IMR-90 (cell line): ENCODE measurements around the gene EGFL8. TPM values are rescaled to one million over a fixed set of nuclear protein-coding genes. Genes with fewer than 3 reads are reported as not detected.

Source experiments
- ATAC-seq: fragments of 200-7000 bp; cut with Tn5 transposase; 2 replicates; pipeline ENCODE4 v1.9.1; 2020; ENCODE audit warnings: low read depth, mild to moderate bottlenecking, moderate library complexity
- BruUV-seq: library from RNA; stranded (reverse); fragments of 400-500 nt; replicated peaks from 2 replicates; lab custom pipeline; 2021; lab: Mats Ljungman, UMichigan
- CTCF ChIA-PET: fragments of 300-600 bp; formaldehyde crosslinking; extraction: SDS; loops from one replicate; lab custom pipeline; 2021; ENCODE audit warnings: antibody characterized with exemption; lab: Yijun Ruan, JAX
- POLR2A ChIA-PET: fragments of 300-600 bp; sonication (Branson Sonifier 250); formaldehyde crosslinking; loops from one replicate; lab custom pipeline; 2022; ENCODE audit warnings: antibody characterized with exemption; ENCODE audit not compliant: unreplicated experiment; lab: Charles Lee
- DNase-seq: peaks from one replicate; pipeline ENCODE4 v3.0.0; 2013
- H2AFZ ChIP-seq: replicated peaks from 2 replicates; pipeline ENCODE3; 2013; ENCODE audit warnings: low read length, mild to moderate bottlenecking; ENCODE audit not compliant: poor library complexity
- H2AK5ac ChIP-seq: 2 replicates; pipeline ENCODE4 v1.6.1; 2013; ENCODE audit warnings: low read depth, low read length, inconsistent platforms
- H2AK9ac ChIP-seq: replicated peaks from 2 replicates; pipeline ENCODE3; 2013; ENCODE audit warnings: mild to moderate bottlenecking, low read depth, low read length, moderate library complexity; ENCODE audit not compliant: poor library complexity
- H2BK120ac ChIP-seq: 2 replicates; pipeline ENCODE4 v1.6.1; 2013; ENCODE audit warnings: low read depth, low read length, inconsistent platforms
- H2BK15ac ChIP-seq: 3 replicates; pipeline ENCODE4 v1.6.1; 2013; ENCODE audit warnings: low read depth, low read length, inconsistent platforms
- H2BK20ac ChIP-seq: 2 replicates; pipeline ENCODE4 v1.6.1; 2013; ENCODE audit warnings: low read depth, mild to moderate bottlenecking, inconsistent platforms, low read length, moderate library complexity
- H2BK5ac ChIP-seq: 2 replicates; pipeline ENCODE4 v1.6.1; 2013; ENCODE audit warnings: mild to moderate bottlenecking, low read depth, low read length, inconsistent platforms; ENCODE audit not compliant: poor library complexity, severe bottlenecking
- H3K14ac ChIP-seq: replicated peaks from 2 replicates; pipeline ENCODE4 v1.6.1; 2013; ENCODE audit warnings: low read depth, low read length, inconsistent platforms
- H3K18ac ChIP-seq: 2 replicates; pipeline ENCODE4 v1.6.1; 2013; ENCODE audit warnings: low read depth, low read length, control low read depth
- H3K23ac ChIP-seq: 2 replicates; pipeline ENCODE4 v1.6.1; 2013; ENCODE audit warnings: low read depth, low read length, inconsistent platforms
- H3K27ac ChIP-seq: 2 replicates; pipeline ENCODE4 v1.5.1; 2013; ENCODE audit warnings: mild to moderate bottlenecking, control low read depth, low read length; ENCODE audit not compliant: insufficient read depth
- H3K27me3 ChIP-seq: 2 replicates; pipeline ENCODE4 v1.6.1; 2013; ENCODE audit warnings: low read length; ENCODE audit not compliant: control insufficient read depth, insufficient read depth
- H3K36me3 ChIP-seq: 2 replicates; pipeline ENCODE4 v1.6.1; 2013; ENCODE audit warnings: low read length, mixed read lengths; ENCODE audit not compliant: control insufficient read depth, insufficient read depth
- H3K4ac ChIP-seq: 2 replicates; pipeline ENCODE4 v1.6.1; 2013; ENCODE audit warnings: low read depth, low read length, inconsistent platforms
- H3K4me1 ChIP-seq: 2 replicates; pipeline ENCODE4 v1.6.1; 2013; ENCODE audit warnings: low read length, mixed read lengths; ENCODE audit not compliant: control insufficient read depth, insufficient read depth
- H3K4me2 ChIP-seq: 2 replicates; pipeline ENCODE4 v1.6.1; 2013; ENCODE audit warnings: low read depth, mild to moderate bottlenecking, control low read depth, low read length, moderate library complexity
- H3K4me3 ChIP-seq: 2 replicates; pipeline ENCODE4 v1.5.1; 2013; ENCODE audit warnings: low read depth, mild to moderate bottlenecking, control low read depth, low read length, moderate library complexity; ENCODE audit not compliant: insufficient read depth
- H3K56ac ChIP-seq: 2 replicates; pipeline ENCODE4 v1.6.1; 2013; ENCODE audit warnings: low read length, inconsistent platforms; ENCODE audit not compliant: insufficient read depth; ENCODE audit errors: extremely low read depth
- H3K79me1 ChIP-seq, 2 experiments: 2 replicates each; pipeline ENCODE4 v1.6.1; 2013; ENCODE audit warnings: low read length in 2 of 2, inconsistent platforms in 1 of 2, low read depth in 1 of 2
- H3K9ac ChIP-seq: 2 replicates; pipeline ENCODE4 v1.6.1; 2013; ENCODE audit warnings: low read depth, low read length, control low read depth
- H3K9me1 ChIP-seq: 2 replicates; pipeline ENCODE4 v1.6.1; 2013; ENCODE audit warnings: low read length, inconsistent platforms; ENCODE audit not compliant: insufficient read depth
- H3K9me3 ChIP-seq: 2 replicates; pipeline ENCODE4 v1.6.1; 2013; ENCODE audit warnings: low read length; ENCODE audit not compliant: control insufficient read depth, insufficient read depth
- H4K20me1 ChIP-seq: 2 replicates; pipeline ENCODE4 v1.6.1; 2013; ENCODE audit warnings: low read length, inconsistent platforms; ENCODE audit not compliant: insufficient read depth
- H4K5ac ChIP-seq: 2 replicates; pipeline ENCODE4 v1.6.1; 2013; ENCODE audit warnings: mild to moderate bottlenecking, low read depth, low read length, control low read depth
- H4K8ac ChIP-seq, 2 experiments: 2 replicates each; pipeline ENCODE4 v1.6.1; 2013; ENCODE audit warnings: low read depth in 2 of 2, low read length in 2 of 2, control low read depth in 1 of 2, inconsistent platforms in 1 of 2
- H4K91ac ChIP-seq: 2 replicates; pipeline ENCODE4 v1.6.1; 2013; ENCODE audit warnings: low read depth, low read length, inconsistent platforms; ENCODE audit not compliant: insufficient read depth
- BHLHE40 ChIP-seq: fragments of 150-350 bp; IDR thresholded peaks from 2 replicates; pipeline ENCODE4 v1.6.1; 2016; ENCODE audit warnings: mild to moderate bottlenecking, low read depth, low read length
- CEBPB ChIP-seq: IDR thresholded peaks from 2 replicates; pipeline ENCODE4 v1.6.1; 2012; ENCODE audit warnings: low read depth, low read length, improper control_type of control experiment
- CTCF ChIP-seq: conservative IDR thresholded peaks from 2 replicates; pipeline ENCODE4 v1.5.1; 2012; ENCODE audit warnings: mild to moderate bottlenecking, low read depth, low read length, improper control_type of control experiment
- FOS ChIP-seq: fragments of 150-350 bp; IDR thresholded peaks from 2 replicates; pipeline ENCODE4 v1.6.1; 2016; ENCODE audit warnings: low read depth, low read length
- MAZ ChIP-seq: IDR thresholded peaks from 2 replicates; pipeline ENCODE4 v1.6.1; 2012; ENCODE audit warnings: low read depth, mild to moderate bottlenecking, low read length, improper control_type of control experiment, moderate library complexity, borderline replicate concordance
- MXI1 ChIP-seq: IDR thresholded peaks from 2 replicates; pipeline ENCODE4 v1.6.1; 2012; ENCODE audit warnings: low read depth, mild to moderate bottlenecking, low read length, moderate library complexity, borderline replicate concordance
- NFE2L2 ChIP-seq: fragments of 150-350 bp; IDR thresholded peaks from 2 replicates; pipeline ENCODE4 v1.6.1; 2016; ENCODE audit warnings: low read depth, mild to moderate bottlenecking, low read length
- POLR2A ChIP-seq: IDR thresholded peaks from 2 replicates; pipeline ENCODE4 v1.6.1; 2012; ENCODE audit warnings: mild to moderate bottlenecking, low read depth, low read length
- RCOR1 ChIP-seq: IDR thresholded peaks from 2 replicates; pipeline ENCODE4 v1.6.1; 2012; ENCODE audit warnings: mild to moderate bottlenecking, low read length, improper control_type of control experiment; ENCODE audit not compliant: insufficient replicate concordance
- USF2 ChIP-seq: fragments of 150-350 bp; IDR thresholded peaks from 2 replicates; pipeline ENCODE4 v1.6.1; 2017; ENCODE audit warnings: mild to moderate bottlenecking, antibody characterized with exemption, low read length, low read depth
- WGBS, 2 experiments: methylation state at CpG; one replicate each; pipeline versions ENCODE4 v1.1.5 to v1.1.7; 2013; ENCODE audit warnings: missing lambda C conversion rate in 2 of 2; ENCODE audit not compliant: insufficient read length in 1 of 2; ENCODE audit errors: extremely low coverage in 2 of 2; 5-methylcytosine and 5-hydroxymethylcytosine counted together
- dilution Hi-C: fragments of 300-500 bp; cut with HindIII; formaldehyde crosslinking; loops from one replicate; pipeline ENCODE4 v1.14.3; 2018; ENCODE audit warnings: low sequenced_read_pairs; ENCODE audit not compliant: unreplicated experiment
- in situ Hi-C: fragments of 300-500 bp; cut with MboI; formaldehyde crosslinking; loops from 3 replicates; pipeline ENCODE4 v1.14.3; 2019; ENCODE audit warnings: low sequenced_read_pairs, inconsistent platforms, mixed read lengths
- intact Hi-C: fragments of 100-400 bp; cut with micrococcal nuclease; formaldehyde crosslinking; loops from 2 replicates; pipeline ENCODE4 v1.10.0; 2022
- polyA plus RNA-seq, 3 experiments: library from polyadenylated mRNA; depleted of rRNA; stranded (reverse); fragments of >200 nt; gene quantifications; 2 replicates each; pipeline ENCODE4 v1.2.3, GENCODE V29; 2012; ENCODE audit warnings: low replicate concordance in 1 of 3
- total RNA-seq: library from RNA; depleted of rRNA; stranded (reverse); fragments of >200 nt; gene quantifications from 2 replicates; pipeline ENCODE4 v1.2.3, GENCODE V29; 2012
- TF ChIP-seq, protein P1 (sequence below): fragments of 150-350 bp; IDR thresholded peaks from 2 replicates; pipeline ENCODE4 v1.6.1; 2016; ENCODE audit warnings: low read depth, mild to moderate bottlenecking, low read length, moderate library complexity, borderline replicate concordance

Gene EGFL8
- total and polyA plus RNA-seq, 2 of the 4 experiments (the other 2 are of a cell fraction), result 0.18 to 4.7 TPM

DNA sequence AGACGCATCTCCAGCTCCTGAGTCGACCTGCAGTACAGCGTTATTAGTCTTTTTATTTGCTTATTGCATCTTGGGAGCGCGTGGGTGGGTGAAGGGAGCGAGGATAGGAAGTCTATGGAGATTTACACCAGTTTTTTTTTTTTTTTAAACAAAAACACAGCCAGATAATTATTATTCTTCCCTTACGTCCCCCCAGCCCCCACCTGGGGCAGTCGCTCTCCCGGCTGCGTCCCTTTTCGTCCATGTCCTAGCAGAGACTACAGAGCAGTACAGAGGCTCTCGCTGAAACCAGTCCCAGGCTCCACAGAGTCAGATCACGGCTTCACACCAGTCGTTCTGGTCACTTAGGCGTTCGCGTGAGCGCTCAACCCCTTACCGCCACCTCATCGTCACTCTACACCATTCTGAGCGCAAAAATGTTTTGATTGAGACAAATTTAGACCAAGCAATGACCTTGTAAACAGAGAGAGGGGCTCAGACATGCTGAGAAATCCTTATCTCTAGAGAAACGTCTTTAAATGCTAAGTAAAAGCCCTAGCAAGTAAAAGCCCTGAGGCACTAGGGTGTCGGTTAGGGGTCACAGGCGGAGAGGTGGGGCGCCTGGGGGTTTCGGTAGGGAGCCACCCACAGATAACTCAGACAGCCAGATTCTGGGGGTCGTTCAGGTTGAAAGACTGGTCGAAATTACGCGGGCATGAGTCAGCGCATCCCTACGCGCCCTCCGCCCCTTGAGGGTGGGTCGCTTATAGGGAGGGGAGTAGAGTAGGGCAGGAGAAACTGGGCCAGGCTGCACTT lies 11.4 kb upstream of the EGFL8 start:
- dilution Hi-C loops (no loop called here), in situ Hi-C loops (no loop called here), intact Hi-C loops (loop anchor here (2.0 to 10.0 kb wide), 3 partner anchors 24 to 251 kb away; partner anchors contain the start of genes AGPAT1 and ZBTB12)
- peak overlapping the region; percentile 46 for H3K18ac ChIP-seq
- peak overlapping the region; percentile 58 for H3K56ac ChIP-seq
- H3K4me3 ChIP-seq, result peak overlapping the region; percentile 67
- H2AFZ ChIP-seq, result peak overlapping the region; percentile 96
- H2AK9ac ChIP-seq, result peak overlapping the region; percentile 98
- no peaks in the 10 kb centered on the region for H4K20me1 ChIP-seq
- H4K91ac ChIP-seq, result peak overlapping the region; percentile 73
- peak overlapping the region; percentile 75 to 96 for H4K8ac ChIP-seq
- H3K9me1 ChIP-seq, result 0 out of 2 replicates have a peak, but pooled peaks cover 4% of the 10 kb centered on the region
- peaks cover 11% of the 10 kb centered on the region for H3K36me3 ChIP-seq
- peak overlapping the region; percentile 81 for H2BK5ac ChIP-seq
- no TSS peak for BruUV-seq
- TF ChIP-seq MXI1 (no peak), RCOR1 (no peak), NFE2L2 (0 out of 2 replicates have a peak, but pooled peaks have one; percentile 20), USF2 (no peak), CTCF (no peak), POLR2A (peak; percentile 3; the same call in 1 of the 2 replicates), CEBPB (no peak), FOS (peak; percentile 42; the same call in 1 of the 2 replicates), BHLHE40 (peak; percentile 61), MAZ (peak; percentile 5; the same call in 1 of the 2 replicates)
- TF ChIP-seq, protein P1, sequence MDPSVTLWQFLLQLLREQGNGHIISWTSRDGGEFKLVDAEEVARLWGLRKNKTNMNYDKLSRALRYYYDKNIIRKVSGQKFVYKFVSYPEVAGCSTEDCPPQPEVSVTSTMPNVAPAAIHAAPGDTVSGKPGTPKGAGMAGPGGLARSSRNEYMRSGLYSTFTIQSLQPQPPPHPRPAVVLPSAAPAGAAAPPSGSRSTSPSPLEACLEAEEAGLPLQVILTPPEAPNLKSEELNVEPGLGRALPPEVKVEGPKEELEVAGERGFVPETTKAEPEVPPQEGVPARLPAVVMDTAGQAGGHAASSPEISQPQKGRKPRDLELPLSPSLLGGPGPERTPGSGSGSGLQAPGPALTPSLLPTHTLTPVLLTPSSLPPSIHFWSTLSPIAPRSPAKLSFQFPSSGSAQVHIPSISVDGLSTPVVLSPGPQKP, result no peak
- H4K5ac ChIP-seq, result peak overlapping the region; percentile 87
- 24% methylated on average over 3 of the region's 35 CpGs; no CpG with 5 or more reads in 1 of the 2 experiments for WGBS, 2 experiments
- peak; percentile 33 for ATAC-seq
- POLR2A ChIA-PET, result interaction anchor here (0.7 kb wide), 1 partner anchor 17 kb away, joined by 6 read pairs; no protein-coding TSS in a partner anchor
- peak overlapping the region; percentile 78 for H2BK120ac ChIP-seq
- peak; percentile 41 for DNase-seq
- H2AK5ac ChIP-seq, result peak overlapping the region; percentile 80
- peak overlapping the region; percentile 61 for H2BK20ac ChIP-seq
- peak overlapping the region; percentile 70 for H3K9ac ChIP-seq
- peaks cover 23% of the 10 kb centered on the region for H3K4me1 ChIP-seq
- peaks cover 6 to 34% of the 10 kb centered on the region in 2 experiments for H3K79me1 ChIP-seq
- H3K9me3 ChIP-seq, result peaks cover 2% of the 10 kb centered on the region; the same call in 1 of the 2 replicates
- peak overlapping the region; percentile 84 for H3K4ac ChIP-seq
- H3K27me3 ChIP-seq, result peaks cover 6% of the 10 kb centered on the region; the same call in 1 of the 2 replicates
- peak overlapping the region; percentile 68 for H3K14ac ChIP-seq
- peak overlapping the region; percentile 76 for H3K4me2 ChIP-seq
- peak overlapping the region; percentile 59; the same call in 2 of the 3 replicates for H2BK15ac ChIP-seq
- peak overlapping the region; percentile 96 for H3K23ac ChIP-seq
- H3K27ac ChIP-seq, result peak overlapping the region; percentile 84
- CTCF ChIA-PET, result no interaction called here
